Measurements from ENCODE around the gene IDS.

The IDS gene

GRCh38 chrX:149470955-149471354 lies 34.2 kb downstream of the IDS start:
- DNase-seq, result peak; percentile 84
- Mint-ChIP-seq H3K4me3 (no peak overlapping the region), H3K36me3 (ENCODE audit: low read depth) (no peaks in the 10 kb centered on the region), H3K27ac (no peak overlapping the region), H3K9me3 (no peaks in the 10 kb centered on the region), H3K27me3 (peaks cover 47% of the 10 kb centered on the region), H3K4me1 (ENCODE audit: low read depth) (peaks cover 4% of the 10 kb centered on the region)

GRCh38 chrX:149469406-149469805 lies 35.7 kb downstream of the IDS start:
- H3K27ac Mint-ChIP-seq, result no peak overlapping the region
- H3K4me1 Mint-ChIP-seq (ENCODE audit: low read depth), result peaks cover 4% of the 10 kb centered on the region
- no peak overlapping the region for H3K4me3 Mint-ChIP-seq
- no peak for DNase-seq
- peaks cover 54% of the 10 kb centered on the region for H3K27me3 Mint-ChIP-seq
- no peaks in the 10 kb centered on the region for H3K36me3 Mint-ChIP-seq (ENCODE audit: low read depth)
- no peaks in the 10 kb centered on the region for H3K9me3 Mint-ChIP-seq

GRCh38 chrX:149467920-149468319 lies 37.2 kb downstream of the IDS start:
- H3K4me3 Mint-ChIP-seq, result no peak overlapping the region

GRCh38 chrX:149467461-149467860 lies 37.6 kb downstream of the IDS start:
- Mint-ChIP-seq H3K36me3 (ENCODE audit: low read depth) (no peaks in the 10 kb centered on the region), H3K27me3 (peaks cover 62% of the 10 kb centered on the region), H3K27ac (no peak overlapping the region), H3K9me3 (no peaks in the 10 kb centered on the region), H3K4me1 (ENCODE audit: low read depth) (peaks cover 4% of the 10 kb centered on the region), H3K4me3 (no peak overlapping the region)
- no peak for DNase-seq

More at GRCh38 chrX:149467920-149468319, 37.2 kb downstream of the IDS start:
- H3K9me3 Mint-ChIP-seq, result no peaks in the 10 kb centered on the region
- peaks cover 62% of the 10 kb centered on the region for H3K27me3 Mint-ChIP-seq
- no peaks in the 10 kb centered on the region for H3K36me3 Mint-ChIP-seq (ENCODE audit: low read depth)
- DNase-seq, result no peak
- H3K4me1 Mint-ChIP-seq (ENCODE audit: low read depth), result peaks cover 4% of the 10 kb centered on the region
- no peak overlapping the region for H3K27ac Mint-ChIP-seq

GRCh38 chrX:149462849-149463248 lies 42.3 kb downstream of the IDS start:
- H3K27ac Mint-ChIP-seq, result no peak overlapping the region
- no peak overlapping the region for H3K4me3 Mint-ChIP-seq
- DNase-seq, result no peak
- H3K36me3 Mint-ChIP-seq (ENCODE audit: low read depth), result no peaks in the 10 kb centered on the region
- peaks cover 58% of the 10 kb centered on the region for H3K27me3 Mint-ChIP-seq
- H3K4me1 Mint-ChIP-seq (ENCODE audit: low read depth), result no peaks in the 10 kb centered on the region
- H3K9me3 Mint-ChIP-seq, result no peaks in the 10 kb centered on the region

GRCh38 chrX:149461746-149462145 lies 43.4 kb downstream of the IDS start:
- H3K4me1 Mint-ChIP-seq (ENCODE audit: low read depth), result no peaks in the 10 kb centered on the region
- H3K27me3 Mint-ChIP-seq, result peaks cover 58% of the 10 kb centered on the region
- H3K27ac Mint-ChIP-seq, result no peak overlapping the region
- H3K4me3 Mint-ChIP-seq, result no peak overlapping the region
- H3K9me3 Mint-ChIP-seq, result no peaks in the 10 kb centered on the region
- no peak for DNase-seq
- H3K36me3 Mint-ChIP-seq (ENCODE audit: low read depth), result no peaks in the 10 kb centered on the region

- H3K4me3 Mint-ChIP-seq, result no peak overlapping the region
- no peaks in the 10 kb centered on the region for H3K4me1 Mint-ChIP-seq (ENCODE audit: low read depth)
- H3K9me3 Mint-ChIP-seq, result no peaks in the 10 kb centered on the region
- no peaks in the 10 kb centered on the region for H3K36me3 Mint-ChIP-seq (ENCODE audit: low read depth)
- DNase-seq, result no peak
- H3K27me3 Mint-ChIP-seq, result peaks cover 61% of the 10 kb centered on the region
- H3K27ac Mint-ChIP-seq, result no peak overlapping the region
Observed at GRCh38 chrX:149458586-149458985, 46.5 kb downstream of the IDS start.

GRCh38 chrX:149456476-149457245 lies 48.4 kb downstream of the IDS start:
- Mint-ChIP-seq H3K36me3 (ENCODE audit: low read depth) (no peaks in the 10 kb centered on the region), H3K4me1 (ENCODE audit: low read depth) (no peaks in the 10 kb centered on the region), H3K27ac (no peak overlapping the region), H3K27me3 (peaks cover 56% of the 10 kb centered on the region), H3K4me3 (no peak overlapping the region), H3K9me3 (no peaks in the 10 kb centered on the region)
- DNase-seq, result no peak

- H3K9me3 Mint-ChIP-seq, result no peaks in the 10 kb centered on the region
- H3K4me3 Mint-ChIP-seq, result no peak overlapping the region
- no peak overlapping the region for H3K27ac Mint-ChIP-seq
- H3K36me3 Mint-ChIP-seq (ENCODE audit: low read depth), result no peaks in the 10 kb centered on the region
- peaks cover 52% of the 10 kb centered on the region for H3K27me3 Mint-ChIP-seq
- DNase-seq, result no peak
- no peaks in the 10 kb centered on the region for H3K4me1 Mint-ChIP-seq (ENCODE audit: low read depth)
Observed at GRCh38 chrX:149455934-149456333, 49.2 kb downstream of the IDS start.

GRCh38 chrX:149453906-149454822 lies 50.9 kb downstream of the IDS start:
- H3K9me3 Mint-ChIP-seq, result peaks cover 6% of the 10 kb centered on the region
- H3K4me3 Mint-ChIP-seq, result no peak overlapping the region
- H3K36me3 Mint-ChIP-seq (ENCODE audit: low read depth), result no peaks in the 10 kb centered on the region
- no peaks in the 10 kb centered on the region for H3K4me1 Mint-ChIP-seq (ENCODE audit: low read depth)
- no peak overlapping the region for H3K27ac Mint-ChIP-seq
- H3K27me3 Mint-ChIP-seq, result peaks cover 54% of the 10 kb centered on the region
- DNase-seq, result no peak

GRCh38 chrX:149453030-149453429 lies 52.1 kb downstream of the IDS start:
- Mint-ChIP-seq H3K4me1 (ENCODE audit: low read depth) (no peaks in the 10 kb centered on the region), H3K36me3 (ENCODE audit: low read depth) (no peaks in the 10 kb centered on the region), H3K27me3 (peaks cover 55% of the 10 kb centered on the region), H3K9me3 (peaks cover 8% of the 10 kb centered on the region), H3K27ac (no peak overlapping the region), H3K4me3 (no peak overlapping the region)
- DNase-seq, result no peak

GRCh38 chrX:149433451-149433850 lies 71.7 kb downstream of the IDS start:
- Mint-ChIP-seq H3K9me3 (no peaks in the 10 kb centered on the region), H3K4me3 (no peak overlapping the region), H3K36me3 (ENCODE audit: low read depth) (no peaks in the 10 kb centered on the region), H3K4me1 (ENCODE audit: low read depth) (no peaks in the 10 kb centered on the region), H3K27ac (no peak overlapping the region), H3K27me3 (peaks cover 27% of the 10 kb centered on the region)
- no peak for DNase-seq

- Mint-ChIP-seq H3K4me1 (ENCODE audit: low read depth) (no peaks in the 10 kb centered on the region), H3K27ac (no peak overlapping the region), H3K4me3 (no peak overlapping the region), H3K36me3 (ENCODE audit: low read depth) (no peaks in the 10 kb centered on the region), H3K9me3 (no peaks in the 10 kb centered on the region), H3K27me3 (peaks cover 27% of the 10 kb centered on the region)
- DNase-seq, result no peak
Observed at GRCh38 chrX:149433051-149433450, 72.1 kb downstream of the IDS start.
